HG03066 (cell line): Measurements from ENCODE around the gene LLGL2.
A peak's percentile ranks its signal among the peaks of the same experiment; 100 is the strongest.

Experiments used
- ATAC-seq: cut with Tn5 transposase; IDR thresholded peaks from one replicate; pipeline ENCODE4 v1.9.1; 2021; ENCODE audit warnings: low read depth; ENCODE audit not compliant: unreplicated experiment

The LLGL2 gene

GRCh38 chr17:75505640-75506039 lies 19.9 kb upstream of the LLGL2 start:
- ATAC-seq, result no peak

- no peak for ATAC-seq
These were observed 19.4 kb upstream of the LLGL2 start for GRCh38 chr17:75506134-75506533.

GRCh38 chr17:75506888-75507287 lies 18.6 kb upstream of the LLGL2 start:
- ATAC-seq, result no peak

- no peak for ATAC-seq
These were observed 17.5 kb upstream of the LLGL2 start for GRCh38 chr17:75507733-75508719.

GRCh38 chr17:75508931-75509361 lies 16.6 kb upstream of the LLGL2 start:
- no peak for ATAC-seq

GRCh38 chr17:75509528-75510258 lies 15.8 kb upstream of the LLGL2 start:
- ATAC-seq, result no peak

GRCh38 chr17:75511270-75511609 lies 14.3 kb upstream of the LLGL2 start:
- no peak for ATAC-seq

GRCh38 chr17:75511610-75512575 lies 13.6 kb upstream of the LLGL2 start:
- no peak for ATAC-seq

- no peak for ATAC-seq
These were observed 12.4 kb upstream of the LLGL2 start for GRCh38 chr17:75512926-75513640.

GRCh38 chr17:75513641-75514000 lies 11.9 kb upstream of the LLGL2 start:
- no peak for ATAC-seq

- no peak for ATAC-seq
These were observed 11.1 kb upstream of the LLGL2 start for GRCh38 chr17:75514299-75514918.

- no peak for ATAC-seq
These were observed 10.5 kb upstream of the LLGL2 start for GRCh38 chr17:75514919-75515495.

- peak; percentile 39 for ATAC-seq
These were observed 9.8 kb upstream of the LLGL2 start, which contains the start of gene CASKIN2 for GRCh38 chr17:75515496-75516254. Gene CASKIN2, minus strand, starts transcription at chr17:75515537. Its CDS starts 1,733 bp downstream, at chr17:75513804.

GRCh38 chr17:75516255-75516618 lies 9.3 kb upstream of the LLGL2 start, which contains the start of gene TSEN54:
Gene TSEN54, plus strand, starts transcription at chr17:75516528. Its CDS starts 33 bp downstream, at chr17:75516561.
- peak; percentile 77 for ATAC-seq

GRCh38 chr17:75516619-75517296 lies 8.7 kb upstream of the LLGL2 start:
- peak; percentile 3 for ATAC-seq

- no peak for ATAC-seq
These were observed 8.1 kb upstream of the LLGL2 start for GRCh38 chr17:75517297-75517865.

- ATAC-seq, result no peak
These were observed 7.3 kb upstream of the LLGL2 start for GRCh38 chr17:75518201-75518600.
